ENCODE data around the gene NAA10.

The NAA10 gene

GRCh38 chrX:153966841-153967535 lies 32.2 kb upstream of the NAA10 start:
- no peak for FAIRE-seq

DNA sequence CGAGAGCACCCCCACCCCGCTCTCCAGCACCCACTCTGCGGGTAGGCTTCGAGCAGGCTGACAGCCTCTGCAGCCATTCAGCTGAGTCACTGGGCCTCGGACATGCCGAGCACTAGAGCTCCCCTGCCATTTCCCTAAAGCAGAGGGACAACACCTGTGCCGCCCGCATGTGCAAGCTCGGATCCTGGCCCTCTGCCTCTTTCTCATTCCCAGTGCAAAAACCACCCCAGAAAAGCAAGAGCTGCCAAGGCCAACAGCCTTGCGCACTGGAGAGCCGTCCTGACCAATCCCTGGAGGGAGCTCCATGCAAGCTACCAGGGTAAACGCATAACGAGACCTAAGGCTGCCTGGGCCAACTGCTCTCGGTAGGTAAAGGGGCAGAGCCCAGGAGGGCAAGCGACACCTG lies 31.4 kb upstream of the NAA10 start:
- FAIRE-seq, result no peak

GRCh38 chrX:153965406-153965805 lies 30.6 kb upstream of the NAA10 start:
- no peak for FAIRE-seq

- FAIRE-seq, result no peak
These were observed 29.3 kb upstream of the NAA10 start for GRCh38 chrX:153964105-153964504.

DNA sequence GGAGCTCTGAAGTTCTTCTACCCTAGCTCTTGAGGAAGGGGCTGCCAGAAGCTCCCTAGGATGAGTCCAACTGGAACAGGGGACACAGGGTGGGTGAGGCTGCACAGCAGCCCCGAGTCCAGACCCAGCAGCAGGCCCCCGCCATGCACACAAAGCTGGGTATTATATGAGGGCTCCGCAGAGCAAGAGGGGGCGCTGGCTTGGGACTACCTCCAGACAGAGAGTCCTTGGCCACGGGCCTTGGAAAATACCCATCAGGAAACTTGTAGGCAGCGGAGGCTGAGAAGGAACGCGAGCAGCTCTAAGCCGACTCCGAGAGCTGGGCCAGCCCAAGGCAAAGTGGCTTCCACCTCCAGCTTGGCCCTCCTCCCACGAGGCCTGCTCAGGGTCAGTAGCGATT lies 28.7 kb upstream of the NAA10 start:
- no peak for FAIRE-seq

- FAIRE-seq, result no peak
These were observed 26.5 kb upstream of the NAA10 start for GRCh38 chrX:153961292-153961691.

GRCh38 chrX:153960786-153961185 lies 25.9 kb upstream of the NAA10 start:
- no peak for FAIRE-seq

- no peak for FAIRE-seq
These were observed 25.2 kb upstream of the NAA10 start for GRCh38 chrX:153960077-153960476.

- FAIRE-seq, result no peak
These were observed 24.8 kb upstream of the NAA10 start for GRCh38 chrX:153959649-153960048.

DNA sequence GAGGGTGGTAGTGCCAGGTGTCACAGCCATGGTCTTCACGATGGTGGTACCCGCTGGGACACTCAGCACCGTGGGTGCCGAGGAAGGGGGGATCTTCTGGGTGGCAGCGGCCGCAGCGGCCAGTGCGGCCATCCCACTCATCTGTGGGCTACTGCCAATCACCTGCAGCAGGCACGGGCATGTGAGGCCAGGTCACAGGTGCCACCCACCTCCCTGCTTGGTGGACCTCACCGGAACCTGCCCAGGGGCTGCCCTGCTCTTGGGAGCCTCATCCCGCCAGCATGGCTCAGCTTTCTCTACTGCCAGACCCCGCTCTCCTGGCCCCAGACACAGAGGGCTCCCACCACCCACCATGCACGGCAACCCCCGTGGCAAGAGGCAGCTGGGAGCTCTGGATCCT lies 23.8 kb upstream of the NAA10 start:
- no peak for FAIRE-seq

- no peak for FAIRE-seq
These were observed 22.4 kb upstream of the NAA10 start for GRCh38 chrX:153957224-153957623.

DNA sequence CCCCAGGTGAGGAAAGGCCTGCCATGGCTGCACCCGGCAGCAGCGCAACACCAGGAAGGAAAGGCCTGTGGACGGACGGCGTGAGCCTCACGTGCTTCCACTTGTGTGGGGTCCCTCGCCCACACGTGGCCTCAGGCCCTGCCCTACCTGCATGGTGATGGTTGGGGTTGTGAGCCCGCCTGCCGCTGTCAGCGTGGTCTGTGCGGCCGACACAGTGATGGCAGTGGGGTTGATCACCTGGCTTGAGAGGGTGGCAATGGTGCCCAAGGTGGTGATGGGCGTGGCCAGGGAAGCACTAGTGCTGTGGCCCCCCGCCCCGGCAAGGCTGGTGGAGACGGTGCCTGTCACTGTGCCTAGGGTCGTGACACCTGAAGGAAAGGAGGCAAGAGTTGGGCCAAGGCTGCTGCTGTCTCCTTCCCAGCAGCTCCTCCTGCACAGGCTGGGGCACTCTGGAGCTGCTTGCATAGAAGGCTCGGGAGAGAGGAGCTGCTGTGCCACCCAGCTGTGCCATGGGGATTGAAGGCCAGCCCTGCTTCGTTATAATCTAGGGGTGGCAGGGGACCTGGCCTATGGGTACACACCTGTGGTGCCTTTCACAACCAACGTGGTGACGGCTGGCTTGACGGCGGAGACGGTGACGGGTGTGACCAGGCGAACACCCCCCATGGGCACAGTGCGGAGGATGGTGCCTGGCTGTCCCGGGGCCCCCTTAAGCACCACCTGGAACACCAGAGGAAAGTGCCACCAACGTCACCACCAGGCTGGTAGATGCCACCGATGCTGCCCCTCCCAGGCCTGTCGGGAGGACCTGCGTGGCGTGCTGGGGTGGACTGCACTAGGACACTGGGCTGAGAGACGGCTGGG lies 21.4 kb upstream of the NAA10 start:
- no peak for FAIRE-seq

GRCh38 chrX:153955228-153955732 lies 20.4 kb upstream of the NAA10 start:
- FAIRE-seq, result no peak

DNA sequence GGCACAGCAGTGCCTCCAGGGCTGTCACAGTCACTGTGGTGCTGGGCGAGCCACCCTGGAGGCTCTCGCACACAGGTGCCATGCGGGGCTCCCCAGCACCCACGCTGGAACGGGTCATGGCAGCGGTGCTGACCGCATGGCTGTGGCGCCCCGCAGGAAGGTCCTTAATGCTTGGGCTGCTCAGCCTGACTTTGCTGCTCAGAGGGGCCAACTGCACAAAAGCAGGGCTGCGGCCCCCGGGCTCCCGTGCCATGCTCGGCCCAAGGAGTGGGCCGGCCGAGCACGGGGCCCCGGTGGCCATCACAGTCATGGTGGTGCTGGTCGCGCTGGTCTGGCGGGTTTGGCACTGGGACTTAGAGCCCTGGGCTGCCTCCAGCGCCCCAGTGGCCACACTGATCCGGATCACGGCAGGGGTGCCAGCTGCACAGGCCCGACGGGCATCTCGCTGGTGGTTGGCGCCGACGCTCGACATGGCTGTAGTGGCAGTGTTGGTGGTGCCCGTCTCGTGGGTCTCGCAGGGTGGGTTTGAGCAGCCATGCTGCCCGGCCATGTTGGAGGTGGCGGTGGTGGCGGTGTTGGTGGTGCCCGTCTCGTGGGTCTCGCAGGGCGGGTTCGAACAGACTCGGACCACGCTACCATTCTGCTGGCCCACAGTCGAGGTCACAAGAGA lies 19.9 kb upstream of the NAA10 start:
- no peak for FAIRE-seq

- no peak for FAIRE-seq
These were observed 19.2 kb upstream of the NAA10 start for GRCh38 chrX:153953892-153954557.

DNA sequence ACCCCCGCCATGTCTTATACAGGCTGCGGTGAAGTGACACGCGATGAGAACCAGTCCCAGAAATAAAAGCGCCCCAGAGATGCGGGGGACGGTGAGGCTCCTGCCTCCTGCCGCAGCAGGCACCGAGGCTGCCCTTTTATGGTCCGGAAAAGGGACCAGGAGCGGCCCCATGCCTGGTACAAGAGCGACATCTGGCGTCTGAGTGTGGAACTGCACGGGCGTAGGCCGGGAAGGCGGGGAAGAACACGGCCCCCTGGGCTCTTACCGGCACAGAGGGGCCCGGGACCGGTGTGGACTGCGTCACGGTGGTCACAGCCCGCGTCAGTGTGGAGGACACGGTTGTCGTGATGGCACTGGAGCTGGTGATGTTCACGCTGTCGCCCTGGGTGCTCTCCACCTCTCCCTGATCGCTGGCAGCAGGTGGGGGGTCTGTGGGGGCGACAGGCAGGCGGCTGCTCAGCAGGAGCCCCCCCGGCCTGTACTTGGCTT lies 18.5 kb upstream of the NAA10 start:
- no peak for FAIRE-seq

GRCh38 chrX:153952373-153953026 lies 17.7 kb upstream of the NAA10 start:
- no peak for FAIRE-seq

DNA sequence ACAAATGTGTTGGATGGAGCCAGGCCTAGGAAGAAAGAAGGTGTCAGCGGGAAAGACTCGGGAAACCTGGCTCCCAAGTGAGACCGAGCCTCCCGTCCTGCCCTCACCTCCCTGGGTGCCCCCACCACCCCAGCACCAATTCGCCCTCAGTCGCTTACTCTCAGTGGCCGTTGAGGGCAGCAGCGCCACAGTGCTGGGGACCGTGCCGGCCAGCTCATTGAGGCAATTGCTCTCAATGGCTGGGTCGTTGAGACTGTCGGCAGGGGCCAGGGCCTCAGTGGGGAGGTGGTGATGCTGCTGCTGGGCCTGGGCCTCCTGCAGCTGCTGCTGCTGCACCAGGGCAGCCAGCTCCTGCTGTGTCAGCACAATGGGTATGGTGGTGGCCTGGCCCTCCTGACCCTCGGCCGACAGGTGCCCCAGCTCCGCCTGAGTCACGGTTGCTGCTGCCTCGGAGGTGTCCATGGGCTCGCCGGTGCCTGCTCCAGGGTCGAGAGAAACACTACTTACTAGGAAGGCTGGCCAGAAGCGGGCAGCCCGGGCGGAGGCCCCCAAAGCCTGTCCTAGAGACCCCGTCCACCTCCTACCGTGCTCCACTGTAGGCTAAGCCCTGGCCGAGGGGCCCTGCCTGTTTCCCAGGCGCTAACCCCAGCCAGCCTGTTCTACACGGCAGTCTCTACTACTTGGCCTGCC lies 17.0 kb upstream of the NAA10 start:
- no peak for FAIRE-seq

DNA sequence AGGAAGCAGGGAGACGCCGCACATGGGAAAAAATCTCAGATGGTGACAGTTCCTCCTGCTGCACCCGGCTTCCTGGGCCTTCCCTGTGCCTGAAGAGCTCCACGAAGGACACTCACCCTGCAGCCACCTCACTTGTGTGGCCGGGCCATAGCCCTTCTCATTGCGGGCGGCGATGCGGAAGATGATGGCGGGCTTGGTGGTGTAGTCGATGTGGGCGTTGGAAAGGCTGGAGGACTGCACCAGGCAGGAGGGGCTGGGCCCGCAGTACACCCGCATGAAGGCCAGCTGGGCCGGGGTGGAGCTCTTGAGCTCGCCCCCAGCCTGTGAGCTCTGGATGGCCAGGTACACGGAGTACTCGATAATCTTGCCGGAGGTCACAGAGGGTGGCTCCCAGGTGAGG lies 15.3 kb upstream of the NAA10 start:
- no peak for FAIRE-seq

- no peak for FAIRE-seq
These were observed 14.3 kb upstream of the NAA10 start for GRCh38 chrX:153948847-153949805.

Data from colon (tissue), 2 donors.